GM19463 (cell line): ENCODE measurements around the gene CITED1.

ENCODE experiments used
- ATAC-seq: cut with Tn5 transposase; IDR thresholded peaks from one replicate; pipeline ENCODE4 v1.9.1; 2021; ENCODE audit warnings: mild to moderate bottlenecking, moderate library complexity; ENCODE audit not compliant: unreplicated experiment

CITED1 gene

GRCh38 chrX:72309297-72310071 is 3.8 kb upstream of the CITED1 start:
- no peak for ATAC-seq

GRCh38 chrX:72308566-72309296 is 3.0 kb upstream of the CITED1 start:
- peak; percentile 40 for ATAC-seq

- ATAC-seq, result no peak
Measured at GRCh38 chrX:72308209-72308565, 2.5 kb upstream of the CITED1 start.

GRCh38 chrX:72307646-72308051 is 1.9 kb upstream of the CITED1 start:
- ATAC-seq, result no peak

- peak; percentile 63 for ATAC-seq
Measured at GRCh38 chrX:72306851-72307645, 1.3 kb upstream of the CITED1 start.

GRCh38 chrX:72306085-72306801 is 529 bp upstream of the CITED1 start:
- ATAC-seq, result peak; percentile 4

GRCh38 chrX:72304877-72305276 is 837 bp downstream of the CITED1 start:
- no peak for ATAC-seq

GRCh38 chrX:72301781-72302180 is 3.9 kb downstream of the CITED1 start:
- ATAC-seq, result no peak

GRCh38 chrX:72299891-72300630 is 5.7 kb downstream of the CITED1 start:
- ATAC-seq, result no peak

GRCh38 chrX:72297953-72298730 is 7.6 kb downstream of the CITED1 start:
- no peak for ATAC-seq

GRCh38 chrX:72296991-72297390 is 8.7 kb downstream of the CITED1 start:
- no peak for ATAC-seq

GRCh38 chrX:72295745-72296144 is 10.0 kb downstream of the CITED1 start:
- ATAC-seq, result no peak

- no peak for ATAC-seq
Measured at GRCh38 chrX:72294497-72294896, 11.2 kb downstream of the CITED1 start.

- ATAC-seq, result no peak
Measured at GRCh38 chrX:72282302-72282701, 23.4 kb downstream of the CITED1 start.

GRCh38 chrX:72280321-72280845 is 25.3 kb downstream of the CITED1 start:
- no peak for ATAC-seq

- peak; percentile 18 for ATAC-seq
Measured at GRCh38 chrX:72276478-72276953, 29.2 kb downstream of the CITED1 start.

- no peak for ATAC-seq
Measured at GRCh38 chrX:72274526-72274925, 31.2 kb downstream of the CITED1 start.

- no peak for ATAC-seq
Measured at GRCh38 chrX:72273718-72274117, 32.0 kb downstream of the CITED1 start.

GRCh38 chrX:72272868-72273267 is 32.8 kb downstream of the CITED1 start:
- ATAC-seq, result no peak
